Measurements from ENCODE around the gene KRT3. TPM values are rescaled to one million over a fixed set of nuclear protein-coding genes. Genes with fewer than 3 reads are reported as not detected.

KRT3 gene
- total RNA-seq, 1 experiment from 2014 or later = not detected

DNA sequence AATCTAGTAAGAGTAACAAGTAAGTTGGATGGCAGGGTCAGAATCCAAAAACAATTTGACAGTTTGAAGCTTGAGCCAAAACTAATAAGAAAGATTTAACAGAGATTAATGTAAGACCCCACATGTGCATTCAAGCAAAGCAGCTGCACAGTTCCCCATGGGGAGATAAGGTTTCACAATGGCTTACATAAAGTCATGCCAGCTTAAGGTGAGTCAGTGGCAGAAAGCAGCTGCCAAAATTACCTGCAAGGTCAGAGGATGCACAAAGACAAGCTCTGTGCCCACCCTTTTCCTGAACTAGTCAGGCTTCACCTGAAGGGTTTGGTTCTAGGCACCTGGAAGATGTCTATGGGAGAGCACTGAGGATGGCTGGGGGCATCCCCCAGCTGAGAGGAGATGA lies 56.0 kb downstream of the KRT3 start:
- Histone ChIP-seq H3K9me2 (ENCODE audit: insufficient read depth) (no peaks in the 10 kb centered on the region), H4K20me1 (ENCODE audit: insufficient read depth) (no peaks in the 10 kb centered on the region), H3K4me3 (replicated peaks in 1 of 2; ENCODE audit: low read depth in 1 of 2, low read length in 2 of 2) (no peak overlapping the region), H3K27ac (ENCODE audit: low read depth, low read length) (no peak overlapping the region), H3K27me3 (ENCODE audit: insufficient read depth, low read length) (peaks cover 39% of the 10 kb centered on the region), H2AFZ (ENCODE audit: low read depth, low read length, poor library complexity, severe bottlenecking) (no peak overlapping the region), H3K79me2 (ENCODE audit: insufficient read depth, low read length) (no peaks in the 10 kb centered on the region), H3K4me2 (ENCODE audit: low read length) (no peak overlapping the region), H3K4me1 (ENCODE audit: control insufficient read depth in 1 of 2, insufficient read depth in 2 of 2, low read length in 2 of 2) (no peaks in the 10 kb centered on the region), H3K9ac (ENCODE audit: low read length) (no peak overlapping the region), H3K36me3 (ENCODE audit: control insufficient read depth in 1 of 2, insufficient read depth in 2 of 2, low read length in 2 of 2) (no peaks in the 10 kb centered on the region), H3K9me3 (ENCODE audit: control insufficient read depth in 1 of 2, insufficient read depth in 1 of 2, low read depth in 1 of 2, low read length in 2 of 2) (no peaks in the 10 kb centered on the region)
- TF ChIP-seq POLR2A (IDR thresholded peaks at IDR 0.05; ENCODE audit: borderline replicate concordance, extremely low read depth, insufficient read depth, insufficient read length) (no peak), JUND (IDR thresholded peaks at IDR 0.05) (no peak), TCF7L2 (IDR thresholded peaks at IDR 0.05; ENCODE audit: borderline replicate concordance, extremely low read depth, insufficient read depth, insufficient read length) (no peak), ZFX (IDR thresholded peaks at IDR 0.05) (no peak), CBX3 (IDR thresholded peaks at IDR 0.05; ENCODE audit: low read depth) (no peak), SP1 (IDR thresholded peaks at IDR 0.05; ENCODE audit: low read depth) (no peak), EZH2 (IDR thresholded peaks at IDR 0.05) (no peak), POLR2AphosphoS5 (IDR thresholded peaks at IDR 0.05; ENCODE audit: low read depth, low read length) (no peak), EGR1 (IDR thresholded peaks at IDR 0.05; ENCODE audit: low read depth) (no peak), EZH2phosphoT487 (IDR thresholded peaks at IDR 0.05; ENCODE audit: borderline replicate concordance) (no peak)
- TF ChIP-seq, protein P1, sequence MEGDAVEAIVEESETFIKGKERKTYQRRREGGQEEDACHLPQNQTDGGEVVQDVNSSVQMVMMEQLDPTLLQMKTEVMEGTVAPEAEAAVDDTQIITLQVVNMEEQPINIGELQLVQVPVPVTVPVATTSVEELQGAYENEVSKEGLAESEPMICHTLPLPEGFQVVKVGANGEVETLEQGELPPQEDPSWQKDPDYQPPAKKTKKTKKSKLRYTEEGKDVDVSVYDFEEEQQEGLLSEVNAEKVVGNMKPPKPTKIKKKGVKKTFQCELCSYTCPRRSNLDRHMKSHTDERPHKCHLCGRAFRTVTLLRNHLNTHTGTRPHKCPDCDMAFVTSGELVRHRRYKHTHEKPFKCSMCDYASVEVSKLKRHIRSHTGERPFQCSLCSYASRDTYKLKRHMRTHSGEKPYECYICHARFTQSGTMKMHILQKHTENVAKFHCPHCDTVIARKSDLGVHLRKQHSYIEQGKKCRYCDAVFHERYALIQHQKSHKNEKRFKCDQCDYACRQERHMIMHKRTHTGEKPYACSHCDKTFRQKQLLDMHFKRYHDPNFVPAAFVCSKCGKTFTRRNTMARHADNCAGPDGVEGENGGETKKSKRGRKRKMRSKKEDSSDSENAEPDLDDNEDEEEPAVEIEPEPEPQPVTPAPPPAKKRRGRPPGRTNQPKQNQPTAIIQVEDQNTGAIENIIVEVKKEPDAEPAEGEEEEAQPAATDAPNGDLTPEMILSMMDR (IDR thresholded peaks at IDR 0.05 in 2 of 3, conservative IDR thresholded peaks at IDR 0.05 in 1 of 3; ENCODE audit: borderline replicate concordance in 1 of 3, insufficient read depth in 1 of 3, low read depth in 2 of 3, low read length in 2 of 3) = no peak
- TF ChIP-seq, protein P2, sequence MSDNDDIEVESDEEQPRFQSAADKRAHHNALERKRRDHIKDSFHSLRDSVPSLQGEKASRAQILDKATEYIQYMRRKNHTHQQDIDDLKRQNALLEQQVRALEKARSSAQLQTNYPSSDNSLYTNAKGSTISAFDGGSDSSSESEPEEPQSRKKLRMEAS (IDR thresholded peaks at IDR 0.05) = no peak
- DNase-seq (ENCODE audit: low read depth, low spot score) (no peak), ATAC-seq (no peak)
- ChIA-PET RAD21 (ENCODE audit: low non-redundant PET in 1 of 2, low total read pairs in 2 of 2, uncharacterized antibody in 2 of 2, unreplicated experiment in 2 of 2) (no interaction called here), CTCF (no interaction called here), POLR2A (no interaction called here)
- BruUV-seq (replicated peaks) = no TSS peak
- intact Hi-C loops (cut with micrococcal nuclease) = no loop called here

Other genes starting within 250 kb of the KRT3 start
- gene KRT71, start 243.0 kb downstream of the KRT3 start, total RNA-seq (2021; ENCODE audit: unreplicated experiment) = not detected
- not detected for gene KRT74, start 222.3 kb downstream of the KRT3 start, total RNA-seq (2021; ENCODE audit: unreplicated experiment)
- gene KRT72, start 194.7 kb downstream of the KRT3 start, total RNA-seq (2021; ENCODE audit: unreplicated experiment) = 0.17 TPM
- gene KRT73, start 177.6 kb downstream of the KRT3 start, total RNA-seq (2021; ENCODE audit: unreplicated experiment) = not detected
- not detected for gene KRT2, start 143.9 kb downstream of the KRT3 start, total RNA-seq (2021; ENCODE audit: unreplicated experiment)
- 0.20 TPM for gene KRT1, start 115.7 kb downstream of the KRT3 start, total RNA-seq (2021; ENCODE audit: unreplicated experiment)
- not detected for gene KRT77, start 92.6 kb downstream of the KRT3 start, total RNA-seq (2021; ENCODE audit: unreplicated experiment)
- gene KRT76, start 18.8 kb downstream of the KRT3 start, total RNA-seq (2021; ENCODE audit: unreplicated experiment) = not detected
- gene KRT4, start 18.0 kb upstream of the KRT3 start, total RNA-seq (2021; ENCODE audit: unreplicated experiment) = not detected
- not detected for gene KRT79, start 38.2 kb upstream of the KRT3 start, total RNA-seq (2021; ENCODE audit: unreplicated experiment)
- gene KRT78, start 52.9 kb upstream of the KRT3 start, total RNA-seq (2021; ENCODE audit: unreplicated experiment) = not detected
- 1,655 TPM for gene KRT8, start 109.0 kb upstream of the KRT3 start, total RNA-seq (2021; ENCODE audit: unreplicated experiment)
- 1,229 TPM for gene KRT18, start 153.0 kb upstream of the KRT3 start, total RNA-seq (2021; ENCODE audit: unreplicated experiment)
- 809 TPM for gene EIF4B, start 210.3 kb upstream of the KRT3 start, total RNA-seq (2021; ENCODE audit: unreplicated experiment)

Measured in HCT116 (cell line).